ELF-1 (cell line): ENCODE results near the gene MPHOSPH6.
"Not testable (repeated sequence)": the region's sequence is repeated elsewhere in the genome, so short reads cannot be mapped to it uniquely, and the experiment has no call there.

Experiments
- DNase-seq: peaks from one replicate; pipeline ENCODE4 v3.0.0-alpha.2; 2016; ENCODE audit warnings: low read depth, low spot score

Gene MPHOSPH6, protein sequence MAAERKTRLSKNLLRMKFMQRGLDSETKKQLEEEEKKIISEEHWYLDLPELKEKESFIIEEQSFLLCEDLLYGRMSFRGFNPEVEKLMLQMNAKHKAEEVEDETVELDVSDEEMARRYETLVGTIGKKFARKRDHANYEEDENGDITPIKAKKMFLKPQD

GRCh38 chr16:82169861-82170845, at the start of gene MPHOSPH6:
Gene MPHOSPH6 (minus strand): TSS chr16:82170224. CDS start chr16:82170175, 49 bp downstream.
- DNase-seq = peak; percentile 94

GRCh38 chr16:82219298-82219697, 49.3 kb upstream of the MPHOSPH6 start:
- DNase-seq = no peak

GRCh38 chr16:82209314-82209713, 39.3 kb upstream of the MPHOSPH6 start:
- not testable (repeated sequence) for DNase-seq

- no peak for DNase-seq
Observed at GRCh38 chr16:82203198-82203597, 33.2 kb upstream of the MPHOSPH6 start.

- DNase-seq = no peak
Observed at GRCh38 chr16:82201926-82202325, 31.9 kb upstream of the MPHOSPH6 start.

DNA sequence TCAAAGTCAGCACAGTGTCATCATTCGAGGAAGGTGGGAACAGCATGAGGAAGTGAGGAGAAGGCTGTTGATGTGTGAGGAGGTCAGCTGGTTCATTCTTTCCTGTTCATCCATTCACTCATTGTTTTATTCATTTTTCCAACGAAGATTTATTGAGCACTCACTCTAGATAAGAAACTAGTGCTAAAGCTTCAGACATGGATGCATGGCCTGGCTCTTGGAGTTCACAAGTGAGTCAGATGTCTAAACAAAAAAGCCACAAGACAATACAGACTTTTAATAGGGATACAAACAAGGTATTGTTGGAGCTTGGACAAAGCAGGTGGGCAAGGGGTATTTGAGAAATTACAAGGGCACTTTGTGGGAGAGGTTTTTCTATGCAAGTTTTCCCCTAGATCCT, 31.3 kb upstream of the MPHOSPH6 start:
- no peak for DNase-seq

DNA sequence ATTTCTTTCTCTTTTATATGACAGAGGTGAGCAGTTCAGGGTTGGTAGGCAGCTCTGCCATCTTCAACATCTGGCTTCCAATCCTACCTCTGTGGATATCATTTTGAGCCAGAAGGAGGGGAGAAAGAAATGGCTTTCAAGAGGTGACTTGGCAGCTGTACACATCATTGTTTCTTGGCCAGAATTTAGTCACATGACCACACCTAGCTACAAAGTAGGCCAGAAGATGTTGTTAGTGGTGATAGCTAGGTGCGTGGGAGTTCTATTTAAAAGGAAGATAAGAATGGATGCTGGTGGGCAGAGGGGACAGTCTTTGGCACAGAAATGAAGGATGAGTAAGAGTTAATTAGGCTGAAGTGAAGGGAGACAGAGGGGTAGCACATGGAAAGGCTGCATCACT, 29.2 kb upstream of the MPHOSPH6 start:
- no peak for DNase-seq

- DNase-seq = no peak
Observed at GRCh38 chr16:82197540-82198240, 27.7 kb upstream of the MPHOSPH6 start.

GRCh38 chr16:82195917-82196494, 26.0 kb upstream of the MPHOSPH6 start:
- DNase-seq = no peak

DNA sequence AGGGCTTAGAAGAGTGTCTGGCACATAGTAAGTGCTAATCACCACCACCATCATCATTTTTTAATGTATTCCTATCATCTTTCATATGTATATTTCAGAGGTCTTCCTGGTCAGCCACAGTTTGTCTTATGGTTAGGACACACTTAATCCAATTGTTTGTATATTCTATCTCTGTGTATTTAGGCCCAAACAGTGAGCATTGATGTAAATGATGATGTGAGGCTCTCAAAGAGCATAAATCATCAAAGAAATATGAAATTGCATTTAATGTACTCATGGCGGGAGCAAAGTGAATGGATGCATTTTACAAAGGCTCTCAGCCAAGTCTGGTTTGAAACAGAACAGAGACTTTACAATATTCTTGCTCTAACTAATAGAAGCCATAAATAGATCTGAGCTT, 24.1 kb upstream of the MPHOSPH6 start:
- DNase-seq = no peak

- DNase-seq = no peak
Observed at GRCh38 chr16:82192665-82193064, 22.6 kb upstream of the MPHOSPH6 start.

DNA sequence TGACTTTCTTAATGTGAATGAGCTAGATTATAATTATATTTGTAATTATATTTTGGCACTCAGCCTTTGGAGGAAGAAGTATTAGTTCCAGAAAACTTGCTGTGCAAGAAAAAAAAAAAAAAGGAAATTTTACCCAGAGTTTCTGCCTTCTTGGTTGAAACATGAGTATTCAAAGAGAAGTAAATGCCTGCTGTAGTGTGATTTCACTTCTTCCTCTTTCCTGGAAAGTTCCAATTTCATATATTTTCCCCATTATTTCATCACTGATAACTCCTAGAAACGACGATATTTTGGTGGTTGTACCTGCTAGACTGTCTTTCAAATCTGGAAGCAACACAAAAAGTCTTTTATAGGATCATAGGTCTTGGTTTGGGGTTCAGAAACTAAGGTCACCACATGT, 20.4 kb upstream of the MPHOSPH6 start:
- DNase-seq = no peak

DNA sequence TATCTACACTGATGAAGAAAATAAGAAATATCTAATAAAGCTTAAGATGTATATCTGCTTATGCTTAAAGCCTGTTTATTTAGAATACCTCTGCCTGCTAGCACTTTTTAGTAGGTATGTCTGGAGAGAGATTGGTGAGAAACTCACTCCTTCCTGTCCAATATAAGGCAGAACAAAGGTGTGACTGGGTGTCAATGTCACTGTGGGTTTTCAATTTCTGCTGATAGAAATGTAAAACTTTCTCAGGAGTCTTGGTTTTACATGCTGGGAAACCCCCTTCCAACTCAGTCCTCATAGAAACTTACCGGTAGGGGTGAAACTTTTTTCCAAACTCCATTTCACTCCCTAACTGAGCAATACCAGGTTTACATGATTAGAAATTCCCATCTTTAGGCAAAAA, 17.8 kb upstream of the MPHOSPH6 start:
- DNase-seq = no peak

GRCh38 chr16:82185012-82185411, 15.0 kb upstream of the MPHOSPH6 start:
- no peak for DNase-seq

- DNase-seq = no peak
Observed at GRCh38 chr16:82184213-82184612, 14.2 kb upstream of the MPHOSPH6 start.

- DNase-seq = no peak
Observed at GRCh38 chr16:82183004-82183397, 13.0 kb upstream of the MPHOSPH6 start.

DNA sequence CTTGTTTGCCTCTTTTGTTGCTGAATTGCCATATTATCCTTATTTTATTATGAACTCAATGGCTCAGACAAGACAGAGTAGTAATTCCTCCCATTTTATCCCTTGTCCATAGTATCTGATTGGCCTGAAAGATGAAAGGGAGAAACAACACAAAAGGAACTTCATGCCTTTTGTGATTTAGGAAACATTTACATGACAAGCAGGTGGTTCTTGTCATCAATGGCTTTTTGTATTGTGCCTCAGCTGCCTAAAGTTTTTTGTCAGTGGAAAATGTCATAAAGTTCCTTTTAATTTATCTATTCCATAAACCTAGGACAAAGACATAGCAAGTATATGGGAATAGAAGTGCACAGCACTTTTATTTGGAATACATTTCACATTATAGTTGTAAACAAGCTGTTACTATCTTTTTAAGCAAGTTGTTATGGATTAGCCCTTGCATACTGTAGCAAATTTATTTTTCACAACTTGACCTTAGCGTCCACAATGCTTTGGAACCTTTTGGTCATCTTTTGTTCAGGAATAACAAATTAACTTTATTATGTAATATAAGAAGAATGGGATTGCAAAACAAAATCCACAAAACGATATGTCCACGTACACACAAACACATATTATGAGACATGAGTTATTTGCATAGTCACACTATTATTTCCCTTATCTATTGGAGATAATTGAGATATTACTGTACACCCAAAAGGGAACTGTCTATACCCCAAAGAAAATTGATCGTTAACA, 12.4 kb upstream of the MPHOSPH6 start:
- DNase-seq = no peak

DNA sequence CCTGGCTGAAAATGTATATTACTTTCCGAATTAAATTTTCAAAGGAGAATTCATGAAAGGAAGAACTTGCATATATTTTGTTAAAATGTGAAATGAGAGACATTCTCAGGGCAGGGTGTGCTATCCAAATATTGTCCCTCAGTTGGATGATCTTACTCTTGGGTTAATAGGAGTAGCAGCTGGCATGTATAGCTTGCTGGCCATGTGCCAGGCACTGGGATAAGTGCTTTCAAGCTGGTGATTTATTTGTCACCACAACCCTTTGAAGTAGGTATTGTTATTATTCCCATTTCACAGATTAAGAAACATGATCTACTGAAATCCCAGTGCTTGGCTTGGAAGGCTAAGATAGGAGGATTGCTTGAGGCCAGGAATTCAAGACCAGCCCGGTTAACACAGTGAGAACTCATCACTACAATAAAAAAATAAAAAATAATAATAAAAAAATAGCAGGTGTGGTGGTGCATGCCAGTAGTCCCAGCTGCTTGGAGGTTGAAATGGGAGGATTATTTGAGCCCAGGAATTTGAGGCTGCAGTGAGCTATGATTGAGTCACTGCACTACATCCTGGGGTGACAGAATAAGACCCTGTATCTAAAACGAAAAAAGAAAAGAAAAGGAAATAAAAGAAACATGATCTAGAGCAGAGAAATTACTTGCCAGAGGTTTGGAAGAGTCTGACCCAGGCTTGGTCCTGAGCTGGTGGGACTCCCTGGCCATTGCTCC, 11.6 kb upstream of the MPHOSPH6 start:
- DNase-seq = no peak

- no peak for DNase-seq
Observed at GRCh38 chr16:82178352-82178751, 8.3 kb upstream of the MPHOSPH6 start.

DNA sequence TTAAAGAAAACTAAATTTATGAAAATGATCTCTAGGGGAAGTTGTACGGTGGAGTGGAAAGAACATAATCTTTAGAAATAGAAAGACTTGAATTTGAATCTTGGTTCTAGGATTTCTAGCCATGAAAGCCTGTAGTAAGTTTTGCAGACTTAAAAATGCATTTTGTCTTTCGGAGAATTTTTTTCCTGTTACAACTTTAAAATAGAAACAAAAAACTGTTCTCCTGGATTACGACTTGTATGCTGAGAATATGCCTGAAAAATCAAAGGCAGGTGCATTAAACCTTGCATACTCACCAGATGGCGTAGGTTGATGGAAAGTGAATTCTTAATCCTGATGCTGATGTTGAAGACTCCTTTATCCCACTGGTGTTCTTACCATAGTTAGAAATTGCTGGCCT, 7.5 kb upstream of the MPHOSPH6 start:
- no peak for DNase-seq

GRCh38 chr16:82176204-82176603, 6.2 kb upstream of the MPHOSPH6 start:
- DNase-seq = no peak
